ENCODE measurements around the gene LTBP4.

The LTBP4 gene

DNA sequence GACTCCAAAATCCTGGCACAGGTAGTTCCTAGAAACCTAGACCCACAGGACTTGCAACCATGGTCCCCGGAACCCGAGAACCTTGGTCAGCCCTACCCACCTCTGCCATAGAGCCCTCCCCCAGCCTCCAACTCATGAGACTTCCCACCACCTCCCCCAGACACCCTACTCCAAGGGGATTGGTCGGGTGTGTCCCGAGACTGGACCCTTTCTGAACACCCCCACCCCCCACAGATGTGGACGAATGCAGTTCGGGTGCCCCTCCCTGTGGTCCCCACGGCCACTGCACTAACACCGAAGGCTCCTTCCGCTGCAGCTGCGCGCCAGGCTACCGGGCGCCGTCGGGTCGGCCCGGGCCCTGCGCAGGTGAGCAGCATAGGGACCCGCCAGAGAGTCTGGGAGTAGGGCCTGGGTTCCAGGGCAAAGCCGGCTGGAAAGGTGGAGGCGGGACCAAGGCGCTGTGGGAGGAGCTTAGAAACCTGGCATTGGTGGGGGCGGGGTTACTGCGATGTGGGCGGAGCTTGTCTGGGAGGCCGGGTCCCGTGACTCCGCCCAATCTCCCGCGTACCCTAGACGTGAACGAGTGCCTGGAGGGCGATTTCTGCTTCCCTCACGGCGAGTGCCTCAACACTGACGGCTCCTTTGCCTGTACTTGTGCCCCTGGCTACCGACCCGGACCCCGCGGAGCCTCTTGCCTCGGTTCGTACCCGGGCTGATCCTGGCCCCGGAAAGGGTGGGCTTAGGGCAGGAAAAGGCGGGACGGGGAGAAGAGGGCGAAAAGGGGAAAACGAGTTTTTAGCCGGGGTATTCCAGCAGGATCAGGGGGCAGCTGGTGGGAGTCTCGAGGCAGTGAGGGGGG lies 11.9 kb downstream of the LTBP4 start:
- no peaks in the 10 kb centered on the region for H3K36me3 ChIP-seq (ENCODE audit: control insufficient read depth, insufficient read depth, low read length)
- H3K27ac ChIP-seq (ENCODE audit: low read length), result no peak overlapping the region
- peak overlapping the region; percentile 64 for H3K4me3 ChIP-seq (ENCODE audit: low read length)
- H3K27me3 ChIP-seq (ENCODE audit: control insufficient read depth, insufficient read depth, low read length), result peaks cover 3% of the 10 kb centered on the region; the same call in 1 of the 2 replicates
- DNase-seq (ENCODE audit: low read depth, low spot score), result no peak
- WGBS (ENCODE audit: insufficient coverage, insufficient read length), result no CpG with 5 or more reads among the region's 50 CpGs
- H3K4me1 ChIP-seq (ENCODE audit: control insufficient read depth, insufficient read depth, low read length), result peaks cover 6% of the 10 kb centered on the region
- no peaks in the 10 kb centered on the region for H3K9me3 ChIP-seq (ENCODE audit: control insufficient read depth, insufficient read depth, low read length)

DNA sequence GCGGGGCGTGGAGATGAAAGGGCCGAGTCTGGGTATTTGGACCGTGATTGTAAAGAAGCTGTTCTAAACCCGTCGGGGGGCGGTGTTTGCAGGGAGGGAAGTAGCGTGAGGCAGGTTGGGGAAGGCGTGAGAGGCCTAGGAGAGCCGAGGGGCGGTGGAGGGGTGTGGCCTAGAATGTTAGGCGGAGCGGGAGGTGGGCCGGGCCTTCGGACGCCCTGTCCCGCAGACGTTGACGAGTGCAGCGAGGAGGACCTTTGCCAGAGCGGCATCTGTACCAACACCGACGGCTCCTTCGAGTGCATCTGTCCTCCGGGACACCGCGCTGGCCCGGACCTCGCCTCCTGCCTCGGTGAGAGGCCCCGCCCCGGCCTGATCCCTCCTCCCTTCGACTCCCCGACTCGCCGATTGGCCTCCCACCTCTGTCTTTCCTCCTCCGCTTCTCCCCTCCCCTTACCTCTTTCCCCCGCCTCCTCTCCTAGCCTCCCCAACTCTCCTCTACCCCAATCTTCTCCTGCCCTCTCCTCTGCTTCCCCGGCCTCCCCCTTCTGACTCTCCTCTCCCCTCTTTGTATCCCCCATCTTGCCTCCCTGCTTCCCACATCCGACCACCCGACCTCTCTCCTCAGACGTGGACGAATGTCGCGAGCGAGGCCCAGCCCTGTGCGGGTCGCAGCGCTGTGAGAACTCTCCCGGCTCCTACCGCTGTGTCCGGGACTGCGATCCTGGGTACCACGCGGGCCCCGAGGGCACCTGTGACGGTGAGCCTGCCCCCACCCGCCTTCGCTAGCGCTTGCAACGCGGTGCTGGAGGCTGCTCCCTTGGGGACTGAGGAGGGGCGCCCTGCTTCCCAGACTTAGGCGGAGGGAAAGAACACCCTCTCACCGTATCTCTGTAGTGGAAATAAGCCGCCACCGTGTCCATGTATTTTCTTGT lies 12.8 kb downstream of the LTBP4 start:
- Histone ChIP-seq H3K27me3 (ENCODE audit: control insufficient read depth, insufficient read depth, low read length) (peaks cover 3% of the 10 kb centered on the region; the same call in 1 of the 2 replicates), H3K4me3 (ENCODE audit: low read length) (peak overlapping the region; percentile 64; the same call in 1 of the 2 replicates), H3K9me3 (ENCODE audit: control insufficient read depth, insufficient read depth, low read length) (no peaks in the 10 kb centered on the region), H3K4me1 (ENCODE audit: control insufficient read depth, insufficient read depth, low read length) (peaks cover 6% of the 10 kb centered on the region), H3K36me3 (ENCODE audit: control insufficient read depth, insufficient read depth, low read length) (no peaks in the 10 kb centered on the region), H3K27ac (ENCODE audit: low read length) (no peak overlapping the region)
- no CpG with 5 or more reads among the region's 67 CpGs for WGBS (ENCODE audit: insufficient coverage, insufficient read length)
- DNase-seq (ENCODE audit: low read depth, low spot score), result no peak

GRCh38 chr19:40614622-40615411 lies 13.6 kb downstream of the LTBP4 start:
- DNase-seq (ENCODE audit: low read depth, low spot score), result no peak
- H3K4me3 ChIP-seq (ENCODE audit: low read length), result peak overlapping the region; percentile 64; the same call in 1 of the 2 replicates
- peaks cover 3% of the 10 kb centered on the region; the same call in 1 of the 2 replicates for H3K27me3 ChIP-seq (ENCODE audit: control insufficient read depth, insufficient read depth, low read length)
- peaks cover 6% of the 10 kb centered on the region for H3K4me1 ChIP-seq (ENCODE audit: control insufficient read depth, insufficient read depth, low read length)
- no CpG with 5 or more reads among the region's 27 CpGs for WGBS (ENCODE audit: insufficient coverage, insufficient read length)
- H3K27ac ChIP-seq (ENCODE audit: low read length), result no peak overlapping the region
- no peaks in the 10 kb centered on the region for H3K9me3 ChIP-seq (ENCODE audit: control insufficient read depth, insufficient read depth, low read length)
- peaks cover 7% of the 10 kb centered on the region; the same call in 1 of the 2 replicates for H3K36me3 ChIP-seq (ENCODE audit: control insufficient read depth, insufficient read depth, low read length)

GRCh38 chr19:40616178-40616577 lies 15.0 kb downstream of the LTBP4 start:
- H3K27me3 ChIP-seq (ENCODE audit: control insufficient read depth, insufficient read depth, low read length), result no peaks in the 10 kb centered on the region
- no CpG with 5 or more reads among the region's 5 CpGs for WGBS (ENCODE audit: insufficient coverage, insufficient read length)
- H3K4me3 ChIP-seq (ENCODE audit: low read length), result no peak overlapping the region
- no peak overlapping the region for H3K27ac ChIP-seq (ENCODE audit: low read length)
- peaks cover 8% of the 10 kb centered on the region; the same call in 1 of the 2 replicates for H3K36me3 ChIP-seq (ENCODE audit: control insufficient read depth, insufficient read depth, low read length)
- no peaks in the 10 kb centered on the region for H3K4me1 ChIP-seq (ENCODE audit: control insufficient read depth, insufficient read depth, low read length)
- no peak for DNase-seq (ENCODE audit: low read depth, low spot score)
- no peaks in the 10 kb centered on the region for H3K9me3 ChIP-seq (ENCODE audit: control insufficient read depth, insufficient read depth, low read length)

DNA sequence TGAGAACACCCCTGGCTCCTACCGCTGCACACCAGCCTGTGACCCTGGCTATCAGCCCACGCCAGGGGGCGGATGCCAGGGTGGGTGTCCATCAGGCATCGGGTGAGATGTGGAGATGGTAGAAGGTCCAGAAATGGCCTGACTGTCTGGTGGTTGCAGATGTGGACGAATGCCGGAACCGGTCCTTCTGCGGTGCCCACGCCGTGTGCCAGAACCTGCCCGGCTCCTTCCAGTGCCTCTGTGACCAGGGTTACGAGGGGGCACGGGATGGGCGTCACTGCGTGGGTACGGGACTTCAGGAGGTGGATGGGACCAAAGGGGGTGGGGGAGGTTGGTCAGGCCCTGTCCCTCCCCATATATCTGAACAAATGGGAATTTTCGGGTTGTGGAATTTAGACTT lies 15.8 kb downstream of the LTBP4 start:
- WGBS (ENCODE audit: insufficient coverage, insufficient read length), result no CpG with 5 or more reads among the region's 17 CpGs
- DNase-seq (ENCODE audit: low read depth, low spot score), result no peak
- H3K36me3 ChIP-seq (ENCODE audit: control insufficient read depth, insufficient read depth, low read length), result peaks cover 8% of the 10 kb centered on the region; the same call in 1 of the 2 replicates
- H3K4me3 ChIP-seq (ENCODE audit: low read length), result no peak overlapping the region
- no peaks in the 10 kb centered on the region for H3K4me1 ChIP-seq (ENCODE audit: control insufficient read depth, insufficient read depth, low read length)
- no peak overlapping the region for H3K27ac ChIP-seq (ENCODE audit: low read length)
- no peaks in the 10 kb centered on the region for H3K27me3 ChIP-seq (ENCODE audit: control insufficient read depth, insufficient read depth, low read length)
- H3K9me3 ChIP-seq (ENCODE audit: control insufficient read depth, insufficient read depth, low read length), result no peaks in the 10 kb centered on the region

GRCh38 chr19:40617961-40618360 lies 16.8 kb downstream of the LTBP4 start:
- H3K27me3 ChIP-seq (ENCODE audit: control insufficient read depth, insufficient read depth, low read length), result no peaks in the 10 kb centered on the region
- H3K9me3 ChIP-seq (ENCODE audit: control insufficient read depth, insufficient read depth, low read length), result no peaks in the 10 kb centered on the region
- no peak for DNase-seq (ENCODE audit: low read depth, low spot score)
- H3K27ac ChIP-seq (ENCODE audit: low read length), result no peak overlapping the region
- WGBS (ENCODE audit: insufficient coverage, insufficient read length), result no CpG with 5 or more reads among the region's 4 CpGs
- H3K36me3 ChIP-seq (ENCODE audit: control insufficient read depth, insufficient read depth, low read length), result peaks cover 16% of the 10 kb centered on the region
- H3K4me1 ChIP-seq (ENCODE audit: control insufficient read depth, insufficient read depth, low read length), result no peaks in the 10 kb centered on the region; the same call in 1 of the 2 replicates
- H3K4me3 ChIP-seq (ENCODE audit: low read length), result no peak overlapping the region

- peaks cover 16% of the 10 kb centered on the region for H3K36me3 ChIP-seq (ENCODE audit: control insufficient read depth, insufficient read depth, low read length)
- no peak for DNase-seq (ENCODE audit: low read depth, low spot score)
- H3K27me3 ChIP-seq (ENCODE audit: control insufficient read depth, insufficient read depth, low read length), result no peaks in the 10 kb centered on the region
- WGBS (ENCODE audit: insufficient coverage, insufficient read length), result no CpG with 5 or more reads among the region's 11 CpGs
- no peak overlapping the region for H3K4me3 ChIP-seq (ENCODE audit: low read length)
- H3K4me1 ChIP-seq (ENCODE audit: control insufficient read depth, insufficient read depth, low read length), result no peaks in the 10 kb centered on the region; the same call in 1 of the 2 replicates
- H3K9me3 ChIP-seq (ENCODE audit: control insufficient read depth, insufficient read depth, low read length), result no peaks in the 10 kb centered on the region
- no peak overlapping the region for H3K27ac ChIP-seq (ENCODE audit: low read length)
Observed at GRCh38 chr19:40619333-40620160, 18.4 kb downstream of the LTBP4 start.

GRCh38 chr19:40620161-40620485 lies 19.0 kb downstream of the LTBP4 start:
- Histone ChIP-seq H3K4me1 (ENCODE audit: control insufficient read depth, insufficient read depth, low read length) (no peaks in the 10 kb centered on the region; the same call in 1 of the 2 replicates), H3K27me3 (ENCODE audit: control insufficient read depth, insufficient read depth, low read length) (no peaks in the 10 kb centered on the region), H3K4me3 (ENCODE audit: low read length) (no peak overlapping the region), H3K36me3 (ENCODE audit: control insufficient read depth, insufficient read depth, low read length) (peaks cover 16% of the 10 kb centered on the region), H3K27ac (ENCODE audit: low read length) (no peak overlapping the region), H3K9me3 (ENCODE audit: control insufficient read depth, insufficient read depth, low read length) (no peaks in the 10 kb centered on the region)
- 100% methylated on average over 4 of the region's 8 CpGs for WGBS (ENCODE audit: insufficient coverage, insufficient read length)
- no peak for DNase-seq (ENCODE audit: low read depth, low spot score)

- no CpG with 5 or more reads among the region's 2 CpGs for WGBS (ENCODE audit: insufficient coverage, insufficient read length)
- Histone ChIP-seq H3K27me3 (ENCODE audit: control insufficient read depth, insufficient read depth, low read length) (no peaks in the 10 kb centered on the region), H3K36me3 (ENCODE audit: control insufficient read depth, insufficient read depth, low read length) (peaks cover 22% of the 10 kb centered on the region), H3K27ac (ENCODE audit: low read length) (no peak overlapping the region), H3K4me1 (ENCODE audit: control insufficient read depth, insufficient read depth, low read length) (no peaks in the 10 kb centered on the region; the same call in 1 of the 2 replicates), H3K4me3 (ENCODE audit: low read length) (no peak overlapping the region), H3K9me3 (ENCODE audit: control insufficient read depth, insufficient read depth, low read length) (no peaks in the 10 kb centered on the region)
- DNase-seq (ENCODE audit: low read depth, low spot score), result no peak
Observed at GRCh38 chr19:40621283-40621682, 20.1 kb downstream of the LTBP4 start.
